Measurements from ENCODE around the gene AOX1. TPM values are rescaled to one million over a fixed set of nuclear protein-coding genes. Genes with fewer than 3 reads are reported as not detected.

AOX1 gene
- total and polyA plus RNA-seq, 2 donors (not counting 1 experiment from before 2014, with no cell fraction given) = 0.18 TPM; not detected in 1

DNA sequence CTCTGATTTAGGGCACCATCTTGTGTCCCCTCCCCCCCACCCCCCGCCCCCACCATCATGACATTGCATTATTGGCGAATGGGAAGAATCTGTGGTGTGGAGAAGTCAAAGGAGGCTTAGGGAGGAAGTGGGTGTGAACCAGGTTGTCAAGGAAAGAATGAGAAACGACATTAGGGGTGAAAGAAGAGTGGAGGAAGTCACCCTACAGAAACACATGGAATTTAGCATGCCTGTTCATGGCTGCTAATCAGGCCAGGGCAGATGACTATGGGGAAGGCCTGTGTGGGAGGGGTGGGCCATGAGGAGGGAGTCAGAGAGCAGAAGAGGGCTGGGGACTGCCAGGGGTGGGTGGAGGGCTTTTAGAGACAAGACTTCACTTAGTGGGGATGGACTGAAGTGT lies 81.6 kb downstream of the AOX1 start:
- H3K9me3 Mint-ChIP-seq (ENCODE audit: insufficient read depth) = no peaks in the 10 kb centered on the region
- Histone ChIP-seq H3K27ac (ENCODE audit: low read length in 2 of 2) (no peak overlapping the region), H3K4me3 (ENCODE audit: control extremely low read depth in 1 of 5, extremely low read depth in 1 of 5, insufficient read depth in 1 of 5, low read depth in 2 of 5, low read length in 4 of 5) (no peak overlapping the region), H3K4me2 (replicated peaks; ENCODE audit: low read depth, low read length, poor library complexity, severe bottlenecking) (no peak overlapping the region), H3K79me2 (ENCODE audit: control insufficient read depth, insufficient read depth, low read length) (no peaks in the 10 kb centered on the region), H3K9ac (ENCODE audit: low read length) (no peak overlapping the region), H2AFZ (ENCODE audit: insufficient read depth, low read depth, low read length, poor library complexity, severe bottlenecking) (no peak overlapping the region), H4K20me1 (ENCODE audit: control insufficient read depth, insufficient read depth, low read length, poor library complexity, severe bottlenecking) (no peaks in the 10 kb centered on the region), H3K4me1 (ENCODE audit: control insufficient read depth in 2 of 2, insufficient read depth in 2 of 2, low read length in 2 of 2) (no peaks in the 10 kb centered on the region), H3K27me3 (replicated peaks in 1 of 4; ENCODE audit: control extremely low read depth in 1 of 4, control insufficient read depth in 3 of 4, insufficient read depth in 4 of 4, low read length in 3 of 4) (peaks cover 0 to under 1% (median 0%) of the 10 kb centered on the region in 4 experiments), H3K36me3 (replicated peaks in 1 of 2; ENCODE audit: control extremely low read depth in 1 of 2, control insufficient read depth in 1 of 2, extremely low read depth in 1 of 2, insufficient read depth in 2 of 2, low read length in 1 of 2) (no peaks in the 10 kb centered on the region), H3K9me3 (ENCODE audit: control extremely low read depth in 1 of 3, control insufficient read depth in 2 of 3, insufficient read depth in 1 of 3, low read length in 2 of 3) (no peaks in the 10 kb centered on the region)
- H3K4me1 Mint-ChIP-seq = peaks cover 5% of the 10 kb centered on the region
- 20% methylated on average over 2 of the region's 3 CpGs for WGBS (ENCODE audit: insufficient coverage)
- no peak for DNase-seq
- no peak overlapping the region for H3K4me3 Mint-ChIP-seq
- H3K27ac Mint-ChIP-seq = no peak overlapping the region
- no peak for ATAC-seq (ENCODE audit: low read depth)
- intact Hi-C loops (cut with micrococcal nuclease) = no loop called here
- CTCF ChIA-PET = no interaction called here
- POLR2A ChIA-PET = no interaction called here
- H3K27me3 Mint-ChIP-seq = peaks cover 33% of the 10 kb centered on the region
- TF ChIP-seq, protein P1, sequence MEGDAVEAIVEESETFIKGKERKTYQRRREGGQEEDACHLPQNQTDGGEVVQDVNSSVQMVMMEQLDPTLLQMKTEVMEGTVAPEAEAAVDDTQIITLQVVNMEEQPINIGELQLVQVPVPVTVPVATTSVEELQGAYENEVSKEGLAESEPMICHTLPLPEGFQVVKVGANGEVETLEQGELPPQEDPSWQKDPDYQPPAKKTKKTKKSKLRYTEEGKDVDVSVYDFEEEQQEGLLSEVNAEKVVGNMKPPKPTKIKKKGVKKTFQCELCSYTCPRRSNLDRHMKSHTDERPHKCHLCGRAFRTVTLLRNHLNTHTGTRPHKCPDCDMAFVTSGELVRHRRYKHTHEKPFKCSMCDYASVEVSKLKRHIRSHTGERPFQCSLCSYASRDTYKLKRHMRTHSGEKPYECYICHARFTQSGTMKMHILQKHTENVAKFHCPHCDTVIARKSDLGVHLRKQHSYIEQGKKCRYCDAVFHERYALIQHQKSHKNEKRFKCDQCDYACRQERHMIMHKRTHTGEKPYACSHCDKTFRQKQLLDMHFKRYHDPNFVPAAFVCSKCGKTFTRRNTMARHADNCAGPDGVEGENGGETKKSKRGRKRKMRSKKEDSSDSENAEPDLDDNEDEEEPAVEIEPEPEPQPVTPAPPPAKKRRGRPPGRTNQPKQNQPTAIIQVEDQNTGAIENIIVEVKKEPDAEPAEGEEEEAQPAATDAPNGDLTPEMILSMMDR (IDR thresholded peaks at IDR 0.05) = no peak
- no peak for TF ChIP-seq EZH2 (IDR thresholded peaks at IDR 0.05; ENCODE audit: borderline replicate concordance, insufficient read depth, low read depth, low read length, poor library complexity, severe bottlenecking)

DNA sequence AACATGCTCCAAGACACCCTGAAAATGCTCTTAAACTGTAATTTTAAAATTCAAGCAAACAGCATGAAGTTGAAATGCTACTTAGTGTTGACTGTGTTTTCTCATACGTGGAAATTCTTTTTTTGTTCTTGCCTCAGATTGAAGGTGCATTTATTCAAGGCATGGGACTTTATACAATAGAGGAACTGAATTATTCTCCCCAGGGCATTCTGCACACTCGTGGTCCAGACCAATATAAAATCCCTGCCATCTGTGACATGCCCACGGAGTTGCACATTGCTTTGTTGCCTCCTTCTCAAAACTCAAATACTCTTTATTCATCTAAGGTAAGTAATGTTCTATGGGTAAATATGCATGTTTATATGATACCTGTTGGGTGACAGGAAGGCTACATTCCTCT lies 82.7 kb downstream of the AOX1 start:
- no peak overlapping the region for H3K27ac ChIP-seq (ENCODE audit: low read length in 2 of 2)
- CTCF ChIA-PET = no interaction called here
- DNase-seq = no peak

More for the DNA sequence above, 82.7 kb downstream of the AOX1 start:
- H3K9ac ChIP-seq (ENCODE audit: low read length) = no peak overlapping the region
- no peak overlapping the region for H3K4me3 ChIP-seq (ENCODE audit: control extremely low read depth in 1 of 5, extremely low read depth in 1 of 5, insufficient read depth in 1 of 5, low read depth in 2 of 5, low read length in 4 of 5)
- H3K79me2 ChIP-seq (ENCODE audit: control insufficient read depth, insufficient read depth, low read length) = no peaks in the 10 kb centered on the region
- intact Hi-C loops (cut with micrococcal nuclease) = no loop called here
- H3K27ac Mint-ChIP-seq = no peak overlapping the region
- H3K4me3 Mint-ChIP-seq = no peak overlapping the region
- no peaks in the 10 kb centered on the region for H3K4me1 ChIP-seq (ENCODE audit: control insufficient read depth in 2 of 2, insufficient read depth in 2 of 2, low read length in 2 of 2)
- no peak for TF ChIP-seq EZH2 (IDR thresholded peaks at IDR 0.05; ENCODE audit: borderline replicate concordance, insufficient read depth, low read depth, low read length, poor library complexity, severe bottlenecking)
- TF ChIP-seq, protein P1 (IDR thresholded peaks at IDR 0.05) = no peak
- H3K27me3 Mint-ChIP-seq = peaks cover 33% of the 10 kb centered on the region
- peaks cover 5% of the 10 kb centered on the region for H3K4me1 Mint-ChIP-seq
- H3K9me3 Mint-ChIP-seq (ENCODE audit: insufficient read depth) = no peaks in the 10 kb centered on the region
- no peak for ATAC-seq (ENCODE audit: low read depth)
- H3K4me2 ChIP-seq (replicated peaks; ENCODE audit: low read depth, low read length, poor library complexity, severe bottlenecking) = no peak overlapping the region
- H4K20me1 ChIP-seq (ENCODE audit: control insufficient read depth, insufficient read depth, low read length, poor library complexity, severe bottlenecking) = no peaks in the 10 kb centered on the region
- WGBS (ENCODE audit: insufficient coverage) = no CpG with 5 or more reads among the region's 3 CpGs
- peaks cover 0 to 6% (median 3%) of the 10 kb centered on the region in 4 experiments for H3K27me3 ChIP-seq (replicated peaks in 1 of 4; ENCODE audit: control extremely low read depth in 1 of 4, control insufficient read depth in 3 of 4, insufficient read depth in 4 of 4, low read length in 3 of 4)
- H3K36me3 ChIP-seq (replicated peaks in 1 of 2; ENCODE audit: control extremely low read depth in 1 of 2, control insufficient read depth in 1 of 2, extremely low read depth in 1 of 2, insufficient read depth in 2 of 2, low read length in 1 of 2) = no peaks in the 10 kb centered on the region
- no peaks in the 10 kb centered on the region for H3K9me3 ChIP-seq (ENCODE audit: control extremely low read depth in 1 of 3, control insufficient read depth in 2 of 3, insufficient read depth in 1 of 3, low read length in 2 of 3)
- POLR2A ChIA-PET = no interaction called here
- no peak overlapping the region for H2AFZ ChIP-seq (ENCODE audit: insufficient read depth, low read depth, low read length, poor library complexity, severe bottlenecking)

Measured in B cell (primary cell).